Gastroesophageal sphincter (tissue), 3 donors: ENCODE measurements around the gene TLE6.

Experiments
- CTCF ChIP-seq, 4 experiments: fragments of 200-600 bp in 2 of 4; fragments of 450-650 bp in 2 of 4; sonication (generic) in 1 of 4; IDR thresholded peaks; one replicate each; pipeline ENCODE4 v1.5.1; 2017 to 2019; ENCODE audit warnings: antibody characterized with exemption in 4 of 4, mild to moderate bottlenecking in 2 of 4, moderate library complexity in 2 of 4
- EP300 ChIP-seq: sonication (generic); formaldehyde crosslinking; IDR thresholded peaks from one replicate; pipeline ENCODE4 v1.6.1; 2017; ENCODE audit warnings: antibody characterized with exemption, mild to moderate bottlenecking
- POLR2A ChIP-seq, 2 donors: fragments of 450-650 bp; IDR thresholded peaks; one replicate each; pipeline ENCODE4 v1.6.1; 2017; ENCODE audit warnings: antibody characterized with exemption in 2 of 2, mild to moderate bottlenecking in 2 of 2, moderate library complexity in 1 of 2

GRCh38 chr19:2969104-2969504 is 8.3 kb upstream of the TLE6 start:
- TF ChIP-seq CTCF (IDR thresholded peaks at IDR 0.05) (no peak), EP300 (no peak), POLR2A (IDR thresholded peaks at IDR 0.05) (no peak)
